Lower leg skin (tissue), 3 donors: ENCODE measurements around the gene IFTAP.

Source experiments
- CTCF ChIP-seq, 3 donors: fragments of 450-650 bp; IDR thresholded peaks; one replicate each; pipeline ENCODE4 v1.5.1; 2016; ENCODE audit warnings: antibody characterized with exemption in 3 of 3, mild to moderate bottlenecking in 3 of 3, moderate library complexity in 2 of 3
- POLR2A ChIP-seq, 2 donors: fragments of 450-650 bp; IDR thresholded peaks; one replicate each; pipeline ENCODE4 v1.6.1; 2016 to 2017; ENCODE audit warnings: antibody characterized with exemption in 2 of 2, mild to moderate bottlenecking in 1 of 2, moderate library complexity in 1 of 2

DNA sequence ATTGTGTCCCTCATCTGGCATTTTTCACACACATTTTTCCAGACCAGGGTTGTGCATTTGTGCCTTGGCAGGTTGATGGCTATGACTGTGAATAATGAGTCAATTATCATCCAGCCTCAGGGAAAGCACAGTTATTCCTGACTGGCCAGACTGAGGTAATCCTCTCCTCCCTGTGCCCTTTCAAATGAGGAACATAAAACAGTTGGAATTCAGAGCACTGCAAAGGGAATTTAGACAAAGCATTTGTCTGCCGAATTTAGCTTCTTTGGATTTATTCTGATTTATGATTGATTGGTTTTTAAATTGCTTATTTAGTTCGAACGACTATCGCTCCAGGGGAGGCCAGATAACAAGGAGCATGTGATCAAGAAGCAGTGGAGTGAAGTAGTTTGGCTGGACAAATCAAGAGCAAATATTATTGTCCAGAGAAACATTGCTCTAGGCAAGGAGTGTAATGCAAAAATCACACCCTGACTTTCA lies 34.5 kb downstream of the IFTAP start:
- TF ChIP-seq CTCF (IDR thresholded peaks at IDR 0.05) (no peak), POLR2A (IDR thresholded peaks at IDR 0.05) (no peak)
